GM18951 (cell line): ENCODE measurements around the gene PIEZO2.

ENCODE experiments used
- POLR2A ChIP-seq: IDR thresholded peaks from 4 replicates; pipeline ENCODE4 v1.6.1; 2011; ENCODE audit warnings: mild to moderate bottlenecking; ENCODE audit not compliant: insufficient read length, insufficient read depth; ENCODE audit errors: extremely low read depth
- in situ Hi-C: fragments of 300-500 bp; cut with MboI; formaldehyde crosslinking; loops from one replicate; pipeline ENCODE4 v1.12.0; 2022; ENCODE audit warnings: low sequenced_read_pairs, mixed read lengths, inconsistent platforms; ENCODE audit not compliant: unreplicated experiment

Gene PIEZO2

GRCh38 chr18:11089931-11090715 lies 59.2 kb downstream of the PIEZO2 start:
- no peak for TF ChIP-seq POLR2A
- in situ Hi-C loops, result no loop called here

GRCh38 chr18:11081009-11081532 lies 68.3 kb downstream of the PIEZO2 start:
- TF ChIP-seq POLR2A, result no peak

GRCh38 chr18:11078491-11078890 lies 70.9 kb downstream of the PIEZO2 start:
- in situ Hi-C loops, result no loop called here
- TF ChIP-seq POLR2A, result no peak

More at GRCh38 chr18:11081009-11081532, 68.3 kb downstream of the PIEZO2 start:
- in situ Hi-C loops, result no loop called here

- TF ChIP-seq POLR2A, result no peak
- in situ Hi-C loops, result no loop called here
Observed at GRCh38 chr18:11077548-11078187, 71.7 kb downstream of the PIEZO2 start.

GRCh38 chr18:11074889-11075288 lies 74.5 kb downstream of the PIEZO2 start:
- in situ Hi-C loops, result no loop called here
- no peak for TF ChIP-seq POLR2A

GRCh38 chr18:11073971-11074370 lies 75.4 kb downstream of the PIEZO2 start:
- in situ Hi-C loops, result no loop called here
- TF ChIP-seq POLR2A, result no peak

- TF ChIP-seq POLR2A, result no peak
- in situ Hi-C loops, result no loop called here
Observed at GRCh38 chr18:11072632-11073031, 76.7 kb downstream of the PIEZO2 start.

- no peak for TF ChIP-seq POLR2A
- in situ Hi-C loops, result no loop called here
Observed at GRCh38 chr18:11071300-11071699, 78.1 kb downstream of the PIEZO2 start.

GRCh38 chr18:11070593-11070992 lies 78.8 kb downstream of the PIEZO2 start:
- in situ Hi-C loops, result no loop called here
- no peak for TF ChIP-seq POLR2A

- in situ Hi-C loops, result no loop called here
- TF ChIP-seq POLR2A, result no peak
Observed at GRCh38 chr18:11066038-11066437, 83.3 kb downstream of the PIEZO2 start.

- no peak for TF ChIP-seq POLR2A
- in situ Hi-C loops, result no loop called here
Observed at GRCh38 chr18:11064727-11065460, 84.5 kb downstream of the PIEZO2 start.

- in situ Hi-C loops, result no loop called here
- TF ChIP-seq POLR2A, result no peak
Observed at GRCh38 chr18:11064106-11064505, 85.3 kb downstream of the PIEZO2 start.

- in situ Hi-C loops, result no loop called here
Observed at GRCh38 chr18:11055721-11056120, 93.6 kb downstream of the PIEZO2 start.

More at GRCh38 chr18:11055721-11056120, 93.6 kb downstream of the PIEZO2 start:
- no peak for TF ChIP-seq POLR2A
